RWPE1 (cell line): Measurements from ENCODE around the gene ISYNA1.
A peak's percentile ranks its signal among the peaks of the same experiment; 100 is the strongest.

Experiments used
- CTCF ChIA-PET: fragments of 350-600 bp; sonication (Branson Sonifier 250); formaldehyde crosslinking; extraction: SDS; loops from one replicate; lab custom pipeline; 2021; lab: Yijun Ruan, JAX
- POLR2A ChIA-PET: fragments of 400-600 bp; formaldehyde crosslinking; extraction: SDS; loops from one replicate; lab custom pipeline; 2020; ENCODE audit warnings: antibody characterized with exemption; ENCODE audit not compliant: low non-redundant PET; lab: Yijun Ruan, JAX
- DNase-seq: peaks from one replicate; pipeline ENCODE4 v3.0.0; 2012; ENCODE audit warnings: low spot score
- H3K27ac ChIP-seq: fragments of 450-650 bp; 2 replicates; pipeline ENCODE4 v1.5.1; 2017
- TF ChIP-seq, protein P1 (sequence below): fragments of 450-650 bp; conservative IDR thresholded peaks from 2 replicates; pipeline ENCODE4 v1.5.1; 2017; ENCODE audit warnings: low read depth, mild to moderate bottlenecking

Gene ISYNA1

DNA sequence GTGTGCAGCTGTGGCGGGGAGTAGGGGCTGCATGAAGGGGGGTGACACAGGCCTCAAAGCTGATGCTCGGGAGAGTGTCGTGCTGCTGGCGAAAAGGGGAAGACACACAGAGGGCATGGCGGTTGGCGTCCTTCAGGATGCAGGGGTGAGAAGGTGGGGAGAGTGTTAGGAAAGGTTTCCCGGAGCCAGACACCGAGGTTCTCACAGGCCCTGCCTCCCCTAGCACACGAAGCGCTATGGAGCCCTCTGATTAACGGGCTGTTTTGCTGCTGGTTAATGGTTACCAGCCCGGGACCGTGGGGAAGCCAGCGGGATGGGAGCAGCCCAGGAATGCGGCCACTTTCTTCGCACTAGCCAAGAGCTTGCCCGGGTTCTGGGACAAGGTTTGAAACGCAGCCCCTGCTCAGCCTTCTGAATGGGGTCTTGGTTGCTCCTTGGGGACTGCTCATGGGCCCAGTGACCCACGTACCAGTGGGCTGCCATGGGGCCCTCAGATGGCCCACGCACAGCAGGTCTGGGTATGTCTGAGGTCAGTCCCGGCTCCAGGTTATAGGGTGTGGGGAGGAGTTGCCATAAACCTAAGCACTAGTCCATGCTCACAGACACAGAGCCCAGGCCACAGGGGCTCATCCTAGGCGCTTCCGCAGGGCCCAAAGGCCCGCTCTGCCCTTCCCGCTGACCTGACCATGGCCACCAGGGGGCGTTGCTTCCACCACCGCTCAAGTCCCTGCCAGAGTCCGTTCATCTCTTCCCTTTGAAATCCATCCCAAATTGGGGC lies 31.3 kb upstream of the ISYNA1 start:
- TF ChIP-seq, protein P1, sequence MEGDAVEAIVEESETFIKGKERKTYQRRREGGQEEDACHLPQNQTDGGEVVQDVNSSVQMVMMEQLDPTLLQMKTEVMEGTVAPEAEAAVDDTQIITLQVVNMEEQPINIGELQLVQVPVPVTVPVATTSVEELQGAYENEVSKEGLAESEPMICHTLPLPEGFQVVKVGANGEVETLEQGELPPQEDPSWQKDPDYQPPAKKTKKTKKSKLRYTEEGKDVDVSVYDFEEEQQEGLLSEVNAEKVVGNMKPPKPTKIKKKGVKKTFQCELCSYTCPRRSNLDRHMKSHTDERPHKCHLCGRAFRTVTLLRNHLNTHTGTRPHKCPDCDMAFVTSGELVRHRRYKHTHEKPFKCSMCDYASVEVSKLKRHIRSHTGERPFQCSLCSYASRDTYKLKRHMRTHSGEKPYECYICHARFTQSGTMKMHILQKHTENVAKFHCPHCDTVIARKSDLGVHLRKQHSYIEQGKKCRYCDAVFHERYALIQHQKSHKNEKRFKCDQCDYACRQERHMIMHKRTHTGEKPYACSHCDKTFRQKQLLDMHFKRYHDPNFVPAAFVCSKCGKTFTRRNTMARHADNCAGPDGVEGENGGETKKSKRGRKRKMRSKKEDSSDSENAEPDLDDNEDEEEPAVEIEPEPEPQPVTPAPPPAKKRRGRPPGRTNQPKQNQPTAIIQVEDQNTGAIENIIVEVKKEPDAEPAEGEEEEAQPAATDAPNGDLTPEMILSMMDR, result peak; percentile 64
- ChIA-PET POLR2A (no interaction called here), CTCF (interaction anchor here (0.7 to 3.5 kb wide), 21 partner anchors 8 to 513 kb away, joined by 3 to 21 read pairs (median 4); no protein-coding TSS in a partner anchor)
- DNase-seq, result no peak
- H3K27ac ChIP-seq, result peak overlapping the region; percentile 72

DNA sequence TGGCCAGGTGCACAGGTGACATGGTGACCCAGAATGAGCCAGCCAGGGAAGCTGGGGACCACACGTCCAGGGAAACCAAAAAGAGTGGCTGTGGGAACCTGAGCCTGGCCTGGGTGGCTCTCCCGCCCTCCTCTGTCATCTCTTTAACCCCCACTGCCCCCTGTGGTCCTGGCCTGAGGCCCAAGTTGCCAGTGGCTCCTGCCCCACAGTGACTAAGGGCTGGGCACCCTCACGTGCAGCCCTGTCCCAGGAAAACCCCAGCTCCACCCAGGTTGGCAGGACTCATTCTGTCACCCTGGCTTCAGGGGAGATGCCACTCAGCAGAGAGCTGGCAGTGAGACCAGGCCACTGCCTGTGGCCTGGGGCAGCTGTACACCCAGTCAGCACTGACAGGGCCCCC lies 30.6 kb upstream of the ISYNA1 start:
- POLR2A ChIA-PET, result no interaction called here
- CTCF ChIA-PET, result interaction anchor here (0.6 to 3.5 kb wide), 10 partner anchors 18 to 125 kb away, joined by 3 to 21 read pairs (median 4); no protein-coding TSS in a partner anchor
- no peak for DNase-seq
- peak overlapping the region; percentile 72 for H3K27ac ChIP-seq
- TF ChIP-seq, protein P1, result no peak

DNA sequence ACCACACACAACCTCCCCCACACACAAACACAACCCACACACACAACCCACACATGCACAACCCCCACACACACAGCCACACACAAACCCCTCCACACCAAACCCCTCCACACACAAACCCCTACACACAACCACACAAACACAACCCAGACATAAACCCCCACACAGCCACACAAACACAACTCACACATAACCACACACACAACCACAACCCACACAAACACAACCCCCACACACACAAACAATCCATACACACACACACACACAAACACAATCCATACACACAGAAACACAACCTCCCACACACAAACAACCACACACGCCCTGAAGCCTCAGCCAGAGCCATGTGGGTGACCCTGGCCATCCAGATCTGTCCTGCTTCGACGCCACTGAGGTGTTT lies 30.0 kb upstream of the ISYNA1 start:
- ChIA-PET CTCF (interaction anchor here (0.6 to 3.5 kb wide), 7 partner anchors 17 to 117 kb away, joined by 3 to 21 read pairs (median 5); no protein-coding TSS in a partner anchor), POLR2A (no interaction called here)
- peak overlapping the region; percentile 72 for H3K27ac ChIP-seq
- no peak for DNase-seq
- TF ChIP-seq, protein P1, result no peak

DNA sequence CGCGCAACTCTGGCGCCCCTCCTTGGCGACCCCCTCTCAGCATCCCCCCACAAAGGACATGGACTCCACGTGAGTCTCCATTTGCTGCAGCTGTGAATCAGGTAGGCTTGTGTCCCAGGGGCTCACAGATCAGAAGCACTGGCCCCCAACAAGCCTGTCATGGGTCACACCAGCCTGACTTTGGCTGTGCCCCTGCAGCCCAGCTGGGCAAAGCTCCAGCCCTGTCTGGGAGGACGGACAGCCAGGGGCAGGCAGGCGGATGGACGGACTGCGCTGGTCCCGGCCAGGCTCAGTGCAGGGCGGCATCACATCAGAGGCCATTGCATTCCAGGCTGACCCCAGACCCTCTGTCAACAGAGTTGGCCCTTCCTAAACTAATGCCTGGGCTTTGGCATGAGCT lies 28.4 kb upstream of the ISYNA1 start:
- TF ChIP-seq, protein P1, result no peak
- CTCF ChIA-PET, result interaction anchor here (0.6 kb wide), 2 partner anchors 15 to 50 kb away, joined by 3 read pairs; no protein-coding TSS in a partner anchor
- DNase-seq, result no peak
- H3K27ac ChIP-seq, result peak overlapping the region; percentile 93
- POLR2A ChIA-PET, result no interaction called here

DNA sequence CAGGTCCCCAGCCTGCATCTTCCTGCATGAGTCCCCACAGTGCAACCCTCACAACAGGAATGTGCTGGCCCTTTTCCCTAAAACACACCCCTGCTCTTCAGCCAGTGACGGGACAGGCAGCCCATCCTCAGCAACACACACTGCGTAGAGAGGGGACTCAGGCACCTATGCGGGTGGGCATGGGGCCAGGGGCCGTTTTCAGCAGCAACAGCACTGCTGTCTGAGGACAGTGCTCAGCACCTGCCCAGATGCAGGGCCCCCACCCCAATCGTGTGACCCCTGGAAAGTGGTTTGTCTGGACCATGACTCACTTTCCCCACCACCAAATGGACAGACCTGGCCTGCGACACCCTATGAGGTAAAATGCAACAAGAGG lies 28.0 kb upstream of the ISYNA1 start:
- TF ChIP-seq, protein P1, result no peak
- ChIA-PET CTCF (interaction anchor here (0.5 to 0.6 kb wide), 3 partner anchors 15 to 337 kb away, joined by 3 to 4 read pairs (median 3); no protein-coding TSS in a partner anchor), POLR2A (no interaction called here)
- peak overlapping the region; percentile 93 for H3K27ac ChIP-seq
- DNase-seq, result no peak

GRCh38 chr19:18465214-18465963 lies 27.5 kb upstream of the ISYNA1 start:
- H3K27ac ChIP-seq, result peak overlapping the region; percentile 93
- no peak for DNase-seq
- POLR2A ChIA-PET, result no interaction called here
- TF ChIP-seq, protein P1, result no peak
- CTCF ChIA-PET, result interaction anchor here (0.5 to 1.1 kb wide), 4 partner anchors 14 to 337 kb away, joined by 3 to 4 read pairs (median 4); partner anchors contain the start of gene ELL
